HCT116 (cell line): ENCODE data around the gene SLC2A1. TPM values are rescaled to one million over a fixed set of nuclear protein-coding genes. Genes with fewer than 3 reads are reported as not detected.
A peak's percentile ranks its signal among the peaks of the same experiment; 100 is the strongest.

ENCODE experiments used
- ATAC-seq: fragments of 200-7000 bp; cut with Tn5 transposase; 2 replicates; pipeline ENCODE4 v1.9.1; 2020; ENCODE audit warnings: mild to moderate bottlenecking, moderate library complexity
- BruUV-seq: library from RNA; stranded (reverse); fragments of 400-500 nt; replicated peaks from 2 replicates; lab custom pipeline; 2021; lab: Mats Ljungman, UMichigan
- CTCF ChIA-PET: fragments of 300-600 bp; sonication (Branson Sonifier 250); formaldehyde crosslinking; loops from one replicate; lab custom pipeline; 2021; ENCODE audit warnings: antibody characterized with exemption; lab: Charles Lee
- POLR2A ChIA-PET: fragments of 300-600, 350-600 bp; sonication (Branson Sonifier 250); formaldehyde crosslinking; loops from one replicate; lab custom pipeline; 2021; ENCODE audit warnings: antibody characterized with exemption; lab: Charles Lee
- RAD21 ChIA-PET, 2 experiments: fragments of 300-600 bp; sonication (Branson Sonifier 250); formaldehyde crosslinking; loops; one replicate each; lab custom pipeline; 2023; ENCODE audit warnings: low total read pairs in 2 of 2; ENCODE audit not compliant: uncharacterized antibody in 2 of 2, unreplicated experiment in 2 of 2, low non-redundant PET in 1 of 2; lab: Charles Lee
- DNase-seq: peaks from one replicate; pipeline ENCODE4 v3.0.0-alpha.2; 2010; ENCODE audit warnings: low read depth, low spot score
- H2AFZ ChIP-seq: fragments of 200-600 bp; shearing (Covaris generic), sonication (generic); 2 replicates; pipeline ENCODE4 v1.6.1; 2017; ENCODE audit warnings: low read depth, mixed run types, mixed read lengths, antibody characterized with exemption, low read length; ENCODE audit not compliant: poor library complexity, severe bottlenecking
- H3K27ac ChIP-seq: 2 replicates; pipeline ENCODE4 v1.5.1; 2012; ENCODE audit warnings: low read depth, low read length
- H3K27me3 ChIP-seq: fragments of 200-600 bp; sonication (generic); 2 replicates; pipeline ENCODE4 v1.6.1; 2016; ENCODE audit warnings: mixed run types, low read length, mixed read lengths; ENCODE audit not compliant: insufficient read depth
- H3K36me3 ChIP-seq, 2 experiments: fragments of 200-500 bp in 1 of 2; fragments of 200-600 bp in 1 of 2; sonication (Bioruptor generic) in 1 of 2; sonication (generic) in 1 of 2; 2 replicates each; pipeline versions ENCODE4 v1.5.1 to v1.6.1; 2014 to 2016; ENCODE audit warnings: low read length in 2 of 2, inconsistent platforms in 1 of 2, mixed read lengths in 1 of 2, mixed run types in 1 of 2; ENCODE audit not compliant: insufficient read depth in 2 of 2, control insufficient read depth in 1 of 2
- H3K4me1 ChIP-seq, 2 experiments: fragments of 200-600 bp in 1 of 2; sonication (generic) in 1 of 2; 2 replicates each; pipeline versions ENCODE4 v1.5.1 to v1.6.1; 2012 to 2017; ENCODE audit warnings: low read length in 2 of 2, inconsistent platforms in 1 of 2, mild to moderate bottlenecking in 1 of 2, mixed read lengths in 1 of 2, mixed run types in 1 of 2, moderate library complexity in 1 of 2; ENCODE audit not compliant: insufficient read depth in 2 of 2, control insufficient read depth in 1 of 2
- H3K4me2 ChIP-seq: fragments of 200-600 bp; sonication (generic); 2 replicates; pipeline ENCODE4 v1.6.1; 2017; ENCODE audit warnings: mixed run types, low read length, mixed read lengths
- H3K4me3 ChIP-seq, 2 experiments: fragments of 200-600 bp in 1 of 2; sonication (generic) in 1 of 2; replicated peaks in 1 of 2; 2 replicates each; pipeline ENCODE4 v1.5.1; 2011 to 2016; ENCODE audit warnings: low read length in 2 of 2, control low read depth in 1 of 2, low read depth in 1 of 2, mild to moderate bottlenecking in 1 of 2, mixed read lengths in 1 of 2, mixed run types in 1 of 2
- H3K79me2 ChIP-seq: fragments of 200-600 bp; sonication (generic); 2 replicates; pipeline ENCODE4 v1.6.1; 2017; ENCODE audit warnings: mild to moderate bottlenecking, mixed run types, low read length, moderate library complexity, mixed read lengths; ENCODE audit not compliant: insufficient read depth
- H3K9ac ChIP-seq: fragments of 200-600 bp; sonication (generic); 2 replicates; pipeline ENCODE4 v1.6.1; 2016; ENCODE audit warnings: low read length, mixed read lengths
- H3K9me2 ChIP-seq: fragments of 200-600 bp; sonication (generic), shearing (Covaris generic); 2 replicates; pipeline ENCODE4 v1.6.1; 2017; ENCODE audit warnings: mixed run types, mild to moderate bottlenecking, moderate library complexity; ENCODE audit not compliant: insufficient read depth
- H3K9me3 ChIP-seq, 2 experiments: fragments of 200-500 bp in 1 of 2; fragments of 200-600 bp in 1 of 2; sonication (Bioruptor generic) in 1 of 2; sonication (generic) in 1 of 2; 2 replicates each; pipeline ENCODE4 v1.6.1; 2014 to 2017; ENCODE audit warnings: low read length in 2 of 2, mixed read lengths in 2 of 2, inconsistent platforms in 1 of 2, low read depth in 1 of 2, mild to moderate bottlenecking in 1 of 2, mixed run types in 1 of 2, moderate library complexity in 1 of 2; ENCODE audit not compliant: control insufficient read depth in 1 of 2, insufficient read depth in 1 of 2
- H4K20me1 ChIP-seq: fragments of 200-600 bp; sonication (generic), shearing (Covaris generic); 2 replicates; pipeline ENCODE4 v1.6.1; 2017; ENCODE audit warnings: mixed run types, mild to moderate bottlenecking, moderate library complexity; ENCODE audit not compliant: insufficient read depth
- ELF1 ChIP-seq: IDR thresholded peaks from 2 replicates; pipeline ENCODE4 v1.6.1; 2012; ENCODE audit warnings: low read depth, borderline replicate concordance
- MAX ChIP-seq: IDR thresholded peaks from 2 replicates; pipeline ENCODE4 v1.6.1; 2012
- POLR2AphosphoS5 ChIP-seq: IDR thresholded peaks from 2 replicates; pipeline ENCODE4 v1.6.1; 2011; ENCODE audit warnings: mild to moderate bottlenecking, low read depth, low read length, moderate library complexity
- REST ChIP-seq: IDR thresholded peaks from 2 replicates; pipeline ENCODE4 v1.6.1; 2012; ENCODE audit warnings: low read depth
- SIN3A ChIP-seq: IDR thresholded peaks from 2 replicates; pipeline ENCODE4 v1.6.1; 2012; ENCODE audit warnings: low read depth
- TCF7L2 ChIP-seq: IDR thresholded peaks from 2 replicates; pipeline ENCODE4 v1.7.0; 2011; ENCODE audit warnings: borderline replicate concordance, inconsistent platforms; ENCODE audit not compliant: insufficient read depth, insufficient read length; ENCODE audit errors: extremely low read depth
- ZBTB33 ChIP-seq: IDR thresholded peaks from 2 replicates; pipeline ENCODE4 v1.6.1; 2011; ENCODE audit warnings: mild to moderate bottlenecking, low read length, moderate library complexity; ENCODE audit not compliant: insufficient replicate concordance; ENCODE audit errors: extremely low read depth
- ZFX ChIP-seq: fragments of 450-650 bp; IDR thresholded peaks from 2 replicates; pipeline ENCODE4 v1.6.1; 2017
- intact Hi-C: fragments of 100-400 bp; cut with micrococcal nuclease; formaldehyde crosslinking; loops from 2 replicates; pipeline ENCODE4 v1.10.0; 2022
- total RNA-seq: library from RNA; stranded (reverse); gene quantifications from one replicate; pipeline ENCODE4 v1.2.1, GENCODE V29; 2021; ENCODE audit not compliant: unreplicated experiment

SLC2A1 gene
- total RNA-seq, 1 experiment from 2014 or later: 248 TPM

GRCh38 chr1:42934541-42935312 lies 23.9 kb downstream of the SLC2A1 start:
- Histone ChIP-seq H2AFZ (no peak overlapping the region), H3K9me2 (no peaks in the 10 kb centered on the region), H3K4me2 (no peak overlapping the region; the same call in 1 of the 2 replicates), H3K9me3 (no peaks in the 10 kb centered on the region), H4K20me1 (no peaks in the 10 kb centered on the region), H3K27me3 (no peaks in the 10 kb centered on the region), H3K9ac (peak overlapping the region; percentile 6; the same call in 1 of the 2 replicates), H3K36me3 (peaks cover 9 to 39% of the 10 kb centered on the region in 2 experiments; a peak in 2 of 4 replicates), H3K79me2 (peaks cover 95% of the 10 kb centered on the region), H3K4me3 (no peak overlapping the region), H3K4me1 (peaks cover 79 to 92% of the 10 kb centered on the region in 2 experiments), H3K27ac (peak overlapping the region; percentile 84)
- TF ChIP-seq TCF7L2 (no peak), SIN3A (no peak), ELF1 (no peak), ZBTB33 (no peak), ZFX (no peak), POLR2AphosphoS5 (0 out of 2 replicates have a peak, but pooled peaks have one; percentile 31), REST (no peak), MAX (no peak)
- ATAC-seq (no peak), DNase-seq (no peak)
- BruUV-seq: no TSS peak
- ChIA-PET POLR2A (interaction anchor here (0.5 kb wide), 1 partner anchor 80 kb away, joined by 4 read pairs; no protein-coding TSS in a partner anchor), CTCF (interaction anchor here (1.7 to 3.9 kb wide), 2 partner anchors 11 to 139 kb away, joined by 6 to 21 read pairs; no protein-coding TSS in a partner anchor), RAD21 (no interaction called here)
- intact Hi-C loops: no loop called here
